Nephron progenitor cell (in vitro differentiated cells): ENCODE results near the gene CAPN14.

ENCODE experiments used
- DNase-seq: peaks from one replicate; pipeline ENCODE4 v3.0.0; 2021
- H3K27ac Mint-ChIP-seq: 2 replicates; pipeline ENCODE4 v1.8.0; 2021; ENCODE audit warnings: mild to moderate bottlenecking, moderate library complexity, mixed read lengths
- H3K27me3 Mint-ChIP-seq: 2 replicates; pipeline ENCODE4 v1.8.0; 2021; ENCODE audit warnings: mild to moderate bottlenecking, low read depth, mixed read lengths; ENCODE audit not compliant: poor library complexity
- H3K36me3 Mint-ChIP-seq: 2 replicates; pipeline ENCODE4 v1.8.0; 2021; ENCODE audit warnings: low read depth, mixed read lengths
- H3K4me1 Mint-ChIP-seq: 2 replicates; pipeline ENCODE4 v1.8.0; 2021; ENCODE audit warnings: mixed read lengths
- H3K4me3 Mint-ChIP-seq: 2 replicates; pipeline ENCODE4 v1.8.0; 2021; ENCODE audit warnings: mild to moderate bottlenecking, moderate library complexity, mixed read lengths
- H3K9me3 Mint-ChIP-seq: 2 replicates; pipeline ENCODE4 v1.8.0; 2021; ENCODE audit warnings: mild to moderate bottlenecking, moderate library complexity, mixed read lengths
- TF ChIP-seq, protein P1 (sequence below): fragments of 200-600 bp; sonication (generic); IDR thresholded peaks from 2 replicates; pipeline ENCODE4 v1.5.0; 2021; ENCODE audit warnings: antibody characterized with exemption

Gene CAPN14

DNA sequence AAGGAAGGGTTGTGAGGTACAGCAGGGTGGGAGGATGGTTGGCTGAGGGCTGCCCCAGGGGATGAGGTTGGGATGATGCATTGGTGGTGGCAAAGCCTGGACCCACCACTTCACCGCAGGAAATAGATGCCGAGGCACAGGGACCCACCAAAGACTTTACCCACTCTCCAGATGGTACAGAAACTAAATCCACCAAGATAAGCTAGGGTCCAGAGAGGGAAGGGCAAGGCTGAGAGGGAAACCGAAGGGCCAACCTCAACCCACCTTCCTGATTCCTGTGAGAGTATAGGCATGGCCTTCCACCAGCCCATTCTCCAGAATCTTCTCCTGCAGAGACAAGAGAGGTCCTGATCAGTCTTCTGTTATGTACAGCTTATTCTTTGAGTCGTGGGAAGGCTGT is 18.1 kb downstream of the CAPN14 start:
- Mint-ChIP-seq H3K4me1 (peaks cover 6% of the 10 kb centered on the region), H3K27ac (no peak overlapping the region), H3K27me3 (peaks cover 19% of the 10 kb centered on the region), H3K4me3 (no peak overlapping the region), H3K36me3 (no peaks in the 10 kb centered on the region), H3K9me3 (no peaks in the 10 kb centered on the region)
- TF ChIP-seq, protein P1, sequence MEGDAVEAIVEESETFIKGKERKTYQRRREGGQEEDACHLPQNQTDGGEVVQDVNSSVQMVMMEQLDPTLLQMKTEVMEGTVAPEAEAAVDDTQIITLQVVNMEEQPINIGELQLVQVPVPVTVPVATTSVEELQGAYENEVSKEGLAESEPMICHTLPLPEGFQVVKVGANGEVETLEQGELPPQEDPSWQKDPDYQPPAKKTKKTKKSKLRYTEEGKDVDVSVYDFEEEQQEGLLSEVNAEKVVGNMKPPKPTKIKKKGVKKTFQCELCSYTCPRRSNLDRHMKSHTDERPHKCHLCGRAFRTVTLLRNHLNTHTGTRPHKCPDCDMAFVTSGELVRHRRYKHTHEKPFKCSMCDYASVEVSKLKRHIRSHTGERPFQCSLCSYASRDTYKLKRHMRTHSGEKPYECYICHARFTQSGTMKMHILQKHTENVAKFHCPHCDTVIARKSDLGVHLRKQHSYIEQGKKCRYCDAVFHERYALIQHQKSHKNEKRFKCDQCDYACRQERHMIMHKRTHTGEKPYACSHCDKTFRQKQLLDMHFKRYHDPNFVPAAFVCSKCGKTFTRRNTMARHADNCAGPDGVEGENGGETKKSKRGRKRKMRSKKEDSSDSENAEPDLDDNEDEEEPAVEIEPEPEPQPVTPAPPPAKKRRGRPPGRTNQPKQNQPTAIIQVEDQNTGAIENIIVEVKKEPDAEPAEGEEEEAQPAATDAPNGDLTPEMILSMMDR: no peak
- DNase-seq: no peak

DNA sequence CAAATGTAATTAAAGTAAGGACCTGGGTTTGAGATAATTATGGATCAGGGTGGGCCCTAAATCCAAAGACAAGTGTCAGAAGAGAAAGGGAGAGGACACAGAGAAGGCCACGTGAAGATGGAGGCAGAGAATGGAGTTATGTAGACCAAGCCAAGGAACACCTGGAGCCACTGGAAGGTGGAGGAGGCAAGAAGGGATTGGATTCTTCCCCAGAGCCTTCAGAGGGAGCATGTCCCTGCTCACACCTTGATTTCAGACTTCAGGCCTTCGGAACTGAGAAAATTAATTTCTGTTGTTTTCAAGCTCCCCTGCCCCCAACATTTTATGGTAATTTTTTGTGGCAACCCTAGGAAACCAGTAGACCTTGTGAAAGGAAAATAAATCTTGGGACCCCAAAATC is 19.6 kb downstream of the CAPN14 start:
- TF ChIP-seq, protein P1: no peak
- Mint-ChIP-seq H3K36me3 (no peaks in the 10 kb centered on the region), H3K4me1 (no peaks in the 10 kb centered on the region), H3K27me3 (peaks cover 25% of the 10 kb centered on the region), H3K27ac (no peak overlapping the region), H3K9me3 (no peaks in the 10 kb centered on the region), H3K4me3 (no peak overlapping the region)
- no peak for DNase-seq

DNA sequence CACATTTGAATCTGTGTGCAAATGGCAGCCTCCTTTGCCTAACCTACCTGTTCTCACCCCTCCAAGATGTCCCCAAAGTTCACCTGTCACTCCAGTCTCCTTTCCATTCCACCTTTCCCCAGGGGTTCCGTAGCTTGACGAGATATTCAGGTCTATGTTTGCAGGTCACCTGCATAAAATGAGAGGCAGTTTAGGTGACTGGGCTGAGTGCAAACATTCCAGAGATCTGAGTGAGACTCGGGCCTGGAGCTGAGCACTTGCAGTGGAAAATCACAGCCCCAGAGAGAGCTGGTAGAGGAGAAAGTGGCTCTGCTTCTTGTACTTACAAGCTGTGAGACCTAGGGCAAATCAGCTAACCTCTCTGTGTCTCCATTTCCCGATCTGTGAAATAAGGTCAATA is 20.1 kb downstream of the CAPN14 start:
- TF ChIP-seq, protein P1: no peak
- H3K9me3 Mint-ChIP-seq: no peaks in the 10 kb centered on the region
- no peak overlapping the region for H3K4me3 Mint-ChIP-seq
- no peaks in the 10 kb centered on the region for H3K36me3 Mint-ChIP-seq
- peaks cover 25% of the 10 kb centered on the region for H3K27me3 Mint-ChIP-seq
- H3K4me1 Mint-ChIP-seq: no peaks in the 10 kb centered on the region
- DNase-seq: no peak
- H3K27ac Mint-ChIP-seq: peak overlapping the region; percentile 28

DNA sequence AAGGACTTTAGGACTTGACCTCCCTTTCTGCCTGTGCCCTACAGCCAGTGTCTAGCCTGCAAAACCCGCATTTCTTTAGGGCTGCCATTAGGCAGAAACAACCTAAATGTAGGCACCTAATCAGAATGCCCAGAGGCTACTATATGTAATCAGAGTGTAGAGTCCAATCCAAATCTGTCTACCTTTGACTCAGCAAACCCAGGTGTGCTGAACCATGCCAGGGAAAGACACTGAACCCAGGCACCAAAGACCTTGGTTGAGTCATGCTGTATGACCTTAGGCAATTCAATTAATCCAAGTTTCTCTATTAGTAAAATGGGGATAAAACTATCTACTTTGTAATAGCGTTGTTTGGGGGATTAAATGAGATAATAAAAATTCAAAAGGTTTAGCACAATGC is 20.7 kb downstream of the CAPN14 start:
- no peaks in the 10 kb centered on the region for H3K36me3 Mint-ChIP-seq
- peaks cover 21% of the 10 kb centered on the region for H3K27me3 Mint-ChIP-seq
- H3K9me3 Mint-ChIP-seq: no peaks in the 10 kb centered on the region
- H3K27ac Mint-ChIP-seq: no peak overlapping the region
- H3K4me3 Mint-ChIP-seq: no peak overlapping the region
- TF ChIP-seq, protein P1: no peak
- H3K4me1 Mint-ChIP-seq: no peaks in the 10 kb centered on the region
- DNase-seq: no peak

DNA sequence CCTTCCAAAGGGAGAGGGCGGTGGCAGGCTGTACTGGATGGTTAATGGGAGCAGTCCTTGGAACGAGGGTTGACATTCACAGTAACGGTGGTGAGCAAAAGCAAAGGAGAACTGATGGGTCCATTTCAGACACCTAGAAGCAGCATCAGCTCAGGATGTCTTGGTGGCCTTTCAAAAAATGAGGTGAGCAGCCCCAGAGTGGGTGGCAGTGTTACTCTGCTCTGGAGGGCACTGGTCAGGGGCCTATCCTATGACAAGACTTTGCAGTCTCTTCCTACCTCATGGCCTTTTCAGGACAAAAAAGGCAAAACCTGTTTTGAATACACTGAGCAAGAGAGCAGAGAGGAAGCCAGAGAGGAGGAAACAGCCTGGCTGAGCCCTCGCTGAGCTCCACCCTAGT is 23.5 kb downstream of the CAPN14 start:
- Mint-ChIP-seq H3K4me1 (no peaks in the 10 kb centered on the region), H3K36me3 (no peaks in the 10 kb centered on the region), H3K27me3 (peaks cover 19% of the 10 kb centered on the region), H3K27ac (no peak overlapping the region), H3K4me3 (no peak overlapping the region), H3K9me3 (no peaks in the 10 kb centered on the region)
- DNase-seq: no peak
- TF ChIP-seq, protein P1: no peak

DNA sequence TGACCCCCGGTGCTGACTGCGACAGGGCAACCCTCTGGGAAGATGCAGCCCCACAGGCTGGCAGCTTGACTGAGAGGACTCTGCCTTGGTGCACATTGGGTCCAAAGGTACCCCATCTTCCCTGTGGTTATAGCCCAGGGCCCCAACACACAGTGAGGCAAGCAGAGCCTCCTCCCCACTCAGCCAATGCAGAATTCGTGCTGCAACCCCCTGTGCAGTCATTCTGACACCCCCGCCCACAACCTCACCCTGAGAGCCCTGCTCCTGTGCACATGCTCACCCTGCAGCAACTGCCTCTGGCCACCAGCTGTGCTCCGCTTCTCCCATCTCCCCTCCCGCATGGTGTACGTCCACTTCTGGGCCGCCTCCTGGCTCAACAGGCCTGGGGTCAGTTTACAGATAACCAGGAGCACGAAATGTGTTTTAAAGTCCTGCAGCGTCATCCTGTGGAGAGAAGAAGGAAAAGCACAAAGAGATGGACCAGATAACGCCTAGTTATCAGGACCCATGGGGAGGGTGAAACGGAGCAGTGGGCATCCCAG is 24.4 kb downstream of the CAPN14 start:
- H3K4me1 Mint-ChIP-seq: peaks cover 6% of the 10 kb centered on the region
- no peak for DNase-seq
- H3K27ac Mint-ChIP-seq: peak overlapping the region; percentile 53
- TF ChIP-seq, protein P1: no peak
- peaks cover 19% of the 10 kb centered on the region for H3K27me3 Mint-ChIP-seq
- no peaks in the 10 kb centered on the region for H3K36me3 Mint-ChIP-seq
- H3K9me3 Mint-ChIP-seq: no peaks in the 10 kb centered on the region
- no peak overlapping the region for H3K4me3 Mint-ChIP-seq
